BLaER1 treated with 17β-estradiol and CSF1 and Interleukin-3, amounts not matched to agents 10 nM and 100 nM (cell line): ENCODE results near the gene NANOS2.

Experiments
- H3K27ac ChIP-seq, 11 experiments: shearing (Covaris generic); formaldehyde crosslinking; 2 replicates each; pipeline ENCODE4 v1.8.1; 2022
- H3K27me3 ChIP-seq, 11 experiments: shearing (Covaris generic); formaldehyde crosslinking; 2 replicates each; pipeline ENCODE4 v1.8.1; 2022
- H3K36me3 ChIP-seq, 11 experiments: shearing (Covaris generic); formaldehyde crosslinking; 2 replicates each; pipeline ENCODE4 v1.8.1; 2022
- H3K4me1 ChIP-seq, 10 experiments: shearing (Covaris generic); formaldehyde crosslinking; 2 replicates each; pipeline ENCODE4 v1.8.1; 2022
- H3K4me2 ChIP-seq, 11 experiments: shearing (Covaris generic); formaldehyde crosslinking; 2 replicates each; pipeline ENCODE4 v1.8.1; 2022
- H3K4me3 ChIP-seq, 10 experiments: shearing (Covaris generic); formaldehyde crosslinking; 2 replicates each; pipeline ENCODE4 v1.8.1; 2022
- H3K9ac ChIP-seq, 11 experiments: shearing (Covaris generic); formaldehyde crosslinking; 2 replicates each; pipeline ENCODE4 v1.8.1; 2022
- H3K9me3 ChIP-seq, 11 experiments: shearing (Covaris generic); formaldehyde crosslinking; replicated peaks in 1 of 11; 2 replicates each; pipeline ENCODE4 v1.8.1; 2022
- H4K20me1 ChIP-seq, 11 experiments: shearing (Covaris generic); formaldehyde crosslinking; 2 replicates each; pipeline ENCODE4 v1.8.1; 2022
- Cebpa-rat ChIP-seq, 11 experiments: shearing (Covaris generic); IDR thresholded peaks; 2 replicates each; pipeline ENCODE4 v1.8.1; 2022

NANOS2 gene

DNA sequence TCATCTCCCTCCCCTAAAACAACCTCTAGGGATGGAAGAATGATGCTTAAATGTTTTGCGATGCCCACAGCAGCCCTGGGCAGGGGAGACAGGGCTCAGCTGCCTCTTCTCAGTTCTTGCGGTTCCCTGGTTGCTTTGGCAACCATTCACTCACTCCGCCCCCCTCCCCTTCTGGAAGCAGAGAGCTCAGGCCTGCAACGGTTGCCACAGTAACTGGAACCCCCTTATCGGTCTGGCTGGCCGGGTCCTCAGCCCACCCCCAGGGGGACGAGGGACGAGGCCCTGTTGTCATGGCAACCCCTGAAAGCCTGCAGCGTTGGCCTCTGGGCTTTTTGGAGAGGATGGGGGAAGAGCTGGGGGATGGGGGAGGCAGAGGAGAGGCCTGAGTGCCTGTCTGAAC is 39.6 kb upstream of the NANOS2 start:
- H3K4me1 ChIP-seq, result peaks cover 41 to 65% (median 60%) of the 10 kb centered on the region in 10 experiments
- H3K9me3 ChIP-seq, result peaks cover 0 to 14% (median 8%) of the 10 kb centered on the region in 11 experiments; a peak in 9 of 22 replicates
- H3K4me2 ChIP-seq, result peak overlapping the region in 10 of 11 experiments; percentile 39 to 72 (median 60); a peak in 19 of 22 replicates
- H3K4me3 ChIP-seq, result no peak overlapping the region
- no peak overlapping the region for H3K9ac ChIP-seq
- H4K20me1 ChIP-seq, result no peaks in the 10 kb centered on the region
- no peaks in the 10 kb centered on the region; a peak in 1 of 22 replicates for H3K36me3 ChIP-seq
- H3K27ac ChIP-seq, result no peak overlapping the region
- no peaks in the 10 kb centered on the region for H3K27me3 ChIP-seq
- TF ChIP-seq Cebpa-rat (IDR thresholded peaks at IDR 0.05), result no peak

DNA sequence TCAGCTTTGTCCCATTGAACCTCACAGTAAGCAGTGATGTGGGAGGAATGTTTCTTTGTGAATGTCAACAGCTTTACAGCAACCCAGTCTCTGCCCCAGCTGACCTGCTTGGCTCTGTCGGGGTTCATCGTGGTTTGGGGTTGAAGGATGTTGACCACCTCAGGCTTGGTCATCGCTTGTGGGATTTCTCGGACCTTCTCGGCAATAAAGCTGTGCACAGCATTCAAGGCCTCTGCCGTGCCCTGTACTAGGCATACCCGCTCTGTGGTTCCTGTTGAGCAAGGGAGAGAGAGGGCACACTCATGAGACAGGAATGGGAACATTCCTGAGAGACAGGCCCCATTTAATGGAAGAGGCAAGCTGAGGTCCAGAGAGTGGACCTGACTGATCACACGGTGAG is 39.1 kb upstream of the NANOS2 start:
- Histone ChIP-seq H3K9me3 (peaks cover 0 to 14% (median 8%) of the 10 kb centered on the region in 11 experiments; a peak in 9 of 22 replicates), H4K20me1 (no peaks in the 10 kb centered on the region), H3K27ac (peak overlapping the region in 2 of 11 experiments; percentile 11 to 24; a peak in 2 of 22 replicates), H3K27me3 (no peaks in the 10 kb centered on the region), H3K9ac (no peak overlapping the region), H3K4me3 (no peak overlapping the region), H3K36me3 (no peaks in the 10 kb centered on the region; a peak in 1 of 22 replicates), H3K4me1 (peaks cover 36 to 60% (median 55%) of the 10 kb centered on the region in 10 experiments), H3K4me2 (peak overlapping the region; percentile 39 to 72 (median 62); a peak in 21 of 22 replicates)
- no peak for TF ChIP-seq Cebpa-rat (IDR thresholded peaks at IDR 0.05)

DNA sequence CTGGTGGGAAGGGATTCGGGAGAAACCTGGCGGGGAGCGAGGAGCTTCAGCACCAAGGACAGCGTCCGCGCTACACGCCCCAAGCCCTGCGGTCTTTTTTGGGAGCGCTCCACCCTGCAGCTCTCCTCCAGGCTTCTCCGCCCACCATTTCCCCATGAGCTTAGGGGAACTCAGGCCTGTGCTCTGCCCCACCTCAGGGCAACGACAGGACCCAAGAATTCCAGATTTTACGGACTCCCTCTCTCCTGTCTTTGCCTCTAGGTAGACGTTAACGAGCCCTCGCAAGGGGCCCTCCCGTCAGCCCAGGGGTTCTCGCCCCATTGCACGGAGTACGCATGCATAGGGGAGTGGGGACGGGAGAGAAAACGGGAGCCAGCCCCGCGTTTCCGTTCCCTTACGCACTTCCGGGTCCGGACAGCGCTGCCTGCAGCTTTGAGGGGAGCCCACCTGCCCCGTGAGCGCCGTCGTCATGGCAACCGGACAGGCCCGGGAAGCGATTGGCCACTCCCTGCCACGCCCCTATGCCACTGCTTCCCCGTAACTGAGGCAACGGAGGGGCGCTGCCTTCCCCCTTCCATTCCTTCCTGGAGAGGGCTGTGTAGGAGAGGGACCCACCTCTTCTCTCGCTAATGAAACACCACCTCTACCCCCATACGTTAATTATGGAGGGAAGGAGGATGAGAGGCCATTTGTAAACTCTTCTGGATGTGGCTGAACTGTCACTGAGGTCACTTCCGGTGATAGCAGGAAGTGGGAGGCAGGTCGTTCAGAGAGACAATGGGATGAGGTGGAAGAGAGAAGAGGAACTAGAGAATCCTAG is 38.3 kb upstream of the NANOS2 start:
- peaks cover 0 to 14% (median 8%) of the 10 kb centered on the region in 11 experiments; a peak in 9 of 22 replicates for H3K9me3 ChIP-seq
- H3K4me2 ChIP-seq, result peak overlapping the region; percentile 39 to 72 (median 62)
- no peak overlapping the region for H3K9ac ChIP-seq
- H3K27ac ChIP-seq, result peak overlapping the region in 3 of 11 experiments; percentile 11 to 37 (median 24); a peak in 5 of 22 replicates
- H4K20me1 ChIP-seq, result no peaks in the 10 kb centered on the region
- H3K4me1 ChIP-seq, result peaks cover 33 to 53% (median 49%) of the 10 kb centered on the region in 10 experiments
- no peaks in the 10 kb centered on the region for H3K27me3 ChIP-seq
- no peaks in the 10 kb centered on the region; a peak in 1 of 22 replicates for H3K36me3 ChIP-seq
- H3K4me3 ChIP-seq, result peak overlapping the region in 3 of 10 experiments; percentile 6 to 47 (median 37); a peak in 3 of 20 replicates
- TF ChIP-seq Cebpa-rat (IDR thresholded peaks at IDR 0.05), result no peak

- H3K9ac ChIP-seq, result no peak overlapping the region
- no peak for TF ChIP-seq Cebpa-rat (IDR thresholded peaks at IDR 0.05)
- H3K36me3 ChIP-seq, result no peaks in the 10 kb centered on the region; a peak in 1 of 22 replicates
- no peaks in the 10 kb centered on the region for H3K27me3 ChIP-seq
- H3K4me2 ChIP-seq, result peak overlapping the region in 1 of 11 experiments; percentile 72; a peak in 1 of 22 replicates
- peaks cover 33 to 48% (median 46%) of the 10 kb centered on the region in 10 experiments for H3K4me1 ChIP-seq
- no peak overlapping the region for H3K4me3 ChIP-seq
- no peaks in the 10 kb centered on the region for H4K20me1 ChIP-seq
- no peak overlapping the region for H3K27ac ChIP-seq
- H3K9me3 ChIP-seq, result peaks cover 0 to 14% (median 8%) of the 10 kb centered on the region in 11 experiments; a peak in 9 of 22 replicates
Observed at GRCh38 chr19:45952341-45952685, 37.7 kb upstream of the NANOS2 start.

- peaks cover 0 to 7% (median 4%) of the 10 kb centered on the region in 11 experiments; a peak in 9 of 22 replicates for H3K9me3 ChIP-seq
- H4K20me1 ChIP-seq, result no peaks in the 10 kb centered on the region
- H3K27me3 ChIP-seq, result no peaks in the 10 kb centered on the region
- no peak overlapping the region for H3K4me2 ChIP-seq
- peaks cover 3 to 5% (median 4%) of the 10 kb centered on the region in 10 experiments for H3K4me1 ChIP-seq
- H3K4me3 ChIP-seq, result no peak overlapping the region
- no peak for TF ChIP-seq Cebpa-rat (IDR thresholded peaks at IDR 0.05)
- no peak overlapping the region for H3K9ac ChIP-seq
- H3K36me3 ChIP-seq, result no peaks in the 10 kb centered on the region; a peak in 2 of 22 replicates
- H3K27ac ChIP-seq, result no peak overlapping the region
Observed at GRCh38 chr19:45947926-45948325, 33.3 kb upstream of the NANOS2 start.

DNA sequence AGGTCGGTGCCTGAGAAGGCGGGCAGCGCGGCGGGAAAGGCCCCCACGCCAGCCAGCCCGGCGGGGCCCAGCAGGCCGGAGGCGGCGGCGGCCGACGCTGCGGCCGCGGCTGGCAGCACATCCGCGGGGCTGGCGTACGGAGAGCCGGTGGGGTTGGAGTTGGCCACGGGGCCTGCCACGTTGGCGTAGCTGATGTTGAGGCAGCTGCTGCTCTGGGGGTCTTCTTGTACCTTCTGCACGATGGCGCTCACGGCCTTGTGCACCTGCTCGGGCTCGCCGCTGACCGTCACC is 25.9 kb upstream of the NANOS2 start:
- Histone ChIP-seq H3K4me2 (no peak overlapping the region), H3K9me3 (no peaks in the 10 kb centered on the region), H3K4me3 (no peak overlapping the region), H3K4me1 (peaks cover 0 to 9% (median 0%) of the 10 kb centered on the region in 10 experiments; a peak in 2 of 20 replicates), H4K20me1 (no peaks in the 10 kb centered on the region), H3K27me3 (no peaks in the 10 kb centered on the region; a peak in 3 of 22 replicates), H3K36me3 (no peaks in the 10 kb centered on the region; a peak in 1 of 22 replicates), H3K27ac (no peak overlapping the region), H3K9ac (no peak overlapping the region)
- no peak for TF ChIP-seq Cebpa-rat (IDR thresholded peaks at IDR 0.05)

GRCh38 chr19:45939792-45940514 is 25.4 kb upstream of the NANOS2 start:
- Histone ChIP-seq H3K9me3 (no peaks in the 10 kb centered on the region), H3K27ac (no peak overlapping the region), H4K20me1 (no peaks in the 10 kb centered on the region), H3K4me1 (peaks cover 0 to 9% (median 0%) of the 10 kb centered on the region in 10 experiments; a peak in 2 of 20 replicates), H3K4me3 (no peak overlapping the region), H3K36me3 (no peaks in the 10 kb centered on the region; a peak in 1 of 22 replicates), H3K9ac (no peak overlapping the region), H3K27me3 (peaks cover 0 to 3% (median 0%) of the 10 kb centered on the region in 11 experiments; a peak in 3 of 22 replicates), H3K4me2 (no peak overlapping the region)
- no peak for TF ChIP-seq Cebpa-rat (IDR thresholded peaks at IDR 0.05)

GRCh38 chr19:45938733-45939319 is 24.2 kb upstream of the NANOS2 start:
- Histone ChIP-seq H3K9me3 (no peaks in the 10 kb centered on the region), H3K4me1 (peaks cover 0 to 9% (median 0%) of the 10 kb centered on the region in 10 experiments; a peak in 2 of 20 replicates), H3K27ac (no peak overlapping the region), H3K9ac (no peak overlapping the region), H3K4me2 (no peak overlapping the region), H4K20me1 (no peaks in the 10 kb centered on the region), H3K4me3 (no peak overlapping the region), H3K27me3 (peaks cover 0 to 3% (median 0%) of the 10 kb centered on the region in 11 experiments; a peak in 3 of 22 replicates), H3K36me3 (no peaks in the 10 kb centered on the region; a peak in 1 of 22 replicates)
- TF ChIP-seq Cebpa-rat (IDR thresholded peaks at IDR 0.05), result no peak
